ENCODE results near the gene NMU.
A peak's percentile ranks its signal among the peaks of the same experiment; 100 is the strongest.
"Not testable (repeated sequence)": the region's sequence is repeated elsewhere in the genome, so short reads cannot be mapped to it uniquely, and the experiment has no call there.

Gene NMU

DNA sequence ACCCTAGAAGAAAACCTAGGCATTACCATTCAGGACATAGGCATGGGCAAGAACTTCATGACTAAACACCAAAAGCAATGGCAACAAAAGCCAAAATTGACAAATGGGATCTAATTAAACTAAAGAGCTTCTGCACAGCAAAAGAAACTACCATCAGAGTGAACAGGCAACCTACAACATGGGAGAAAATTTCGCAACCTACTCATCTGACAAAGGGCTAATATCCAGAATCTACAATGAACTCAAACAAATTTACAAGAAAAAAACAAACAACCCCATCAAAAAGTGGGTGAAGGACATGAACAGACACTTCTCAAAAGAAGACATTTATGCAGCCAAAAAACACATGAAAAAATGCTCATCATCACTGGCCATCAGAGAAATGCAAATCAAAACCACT lies 12.0 kb downstream of the NMU start:
- not testable (repeated sequence) for DNase-seq (ENCODE audit: low spot score)

DNA sequence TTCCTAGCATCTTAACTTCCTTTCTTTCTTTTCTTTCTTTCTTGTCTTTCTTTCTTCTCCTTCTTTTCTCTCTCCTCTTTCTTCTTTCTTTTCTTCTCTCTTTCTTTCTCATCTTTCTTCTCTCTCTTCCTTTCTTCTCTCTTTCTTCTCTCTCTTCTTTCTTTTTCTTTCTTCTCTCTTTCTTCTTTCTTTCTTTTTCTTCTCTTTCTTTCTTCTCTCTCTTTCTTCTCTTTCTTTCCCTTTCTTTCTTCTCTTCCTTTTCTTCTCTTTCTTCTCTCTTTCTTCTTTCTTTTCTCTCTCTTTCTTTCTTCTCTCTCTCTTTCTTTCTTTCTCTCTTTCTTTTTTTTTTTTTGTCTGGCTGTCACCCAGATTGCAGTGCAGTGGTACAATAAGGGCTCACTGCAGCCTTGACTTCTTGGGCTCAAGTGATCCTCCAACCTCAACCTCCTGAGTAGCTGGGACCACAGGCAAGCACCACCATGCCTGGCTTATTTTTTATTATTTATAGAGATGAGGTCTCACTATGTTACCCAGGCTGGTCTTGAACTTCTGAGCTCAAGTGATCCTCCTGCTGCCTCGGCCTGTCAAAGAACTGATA lies 17.5 kb downstream of the NMU start:
- DNase-seq (ENCODE audit: low spot score) = no peak

DNA sequence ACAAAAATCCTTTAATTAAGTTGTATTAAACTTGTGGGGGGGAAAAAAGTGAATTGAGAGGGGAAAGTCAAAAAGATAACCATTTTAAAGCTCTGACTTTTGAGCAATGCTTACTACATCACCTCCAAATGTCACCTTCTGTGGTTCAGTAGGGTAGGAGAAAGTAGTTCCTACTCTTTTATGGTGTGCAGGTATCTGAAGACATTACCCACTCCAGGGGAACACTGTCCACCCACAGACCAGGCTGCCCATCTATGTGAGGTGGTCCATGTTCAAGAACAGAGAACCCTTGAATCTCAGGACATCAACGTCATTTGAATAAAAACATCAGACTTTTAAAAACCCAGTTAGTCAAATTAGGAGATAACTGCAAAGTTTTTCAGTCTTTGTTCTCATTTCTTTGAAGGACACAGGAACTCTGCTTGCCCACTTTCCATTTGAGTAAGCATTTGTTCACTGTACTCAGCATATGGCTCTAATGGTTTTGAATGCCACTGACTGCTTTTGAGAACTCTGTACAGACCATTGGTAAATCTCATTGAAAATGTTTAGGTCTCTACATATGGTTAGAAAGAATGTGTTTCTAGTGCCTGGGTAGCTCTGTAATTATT lies 18.4 kb downstream of the NMU start:
- DNase-seq (ENCODE audit: low spot score) = no peak

DNA sequence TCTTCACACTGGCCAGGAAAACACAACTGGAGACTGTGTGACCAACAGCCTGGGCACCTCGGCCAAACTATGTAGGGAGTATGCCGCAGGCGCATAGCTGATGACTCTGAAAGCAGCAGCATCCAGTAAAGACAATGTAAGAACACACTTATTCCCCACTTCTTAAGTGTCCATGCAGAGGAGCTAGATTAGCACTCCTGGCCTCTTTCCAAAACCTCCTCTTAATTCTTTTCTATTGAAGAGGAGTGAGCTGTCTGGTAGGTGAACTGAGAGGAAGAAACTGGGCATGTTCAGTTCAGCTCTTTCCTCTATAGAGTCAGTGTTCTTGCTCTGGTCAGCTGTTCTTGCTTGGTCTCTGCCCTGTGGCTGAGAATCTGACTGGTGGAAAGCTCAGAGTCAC lies 21.1 kb downstream of the NMU start:
- no peak for DNase-seq (ENCODE audit: low spot score)

DNA sequence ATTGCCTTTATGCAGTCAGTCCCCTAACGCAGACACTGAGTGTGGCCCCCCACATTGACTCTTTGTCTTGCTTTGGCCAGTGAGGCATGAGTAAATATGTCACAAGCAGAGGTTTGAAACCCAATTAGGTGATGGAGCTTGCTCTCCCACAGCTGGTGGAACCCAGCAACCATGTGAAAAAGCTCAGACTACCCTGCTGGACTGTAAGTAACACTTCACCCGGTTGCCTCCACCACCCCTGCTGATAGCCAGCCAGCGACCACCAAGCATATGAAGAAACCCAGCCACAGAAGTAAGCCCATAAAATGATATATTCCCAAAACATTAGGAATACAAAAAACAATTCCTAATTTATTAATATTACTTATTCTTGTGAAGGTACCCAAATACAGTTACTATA lies 22.5 kb downstream of the NMU start:
- DNase-seq (ENCODE audit: low spot score) = no peak

DNA sequence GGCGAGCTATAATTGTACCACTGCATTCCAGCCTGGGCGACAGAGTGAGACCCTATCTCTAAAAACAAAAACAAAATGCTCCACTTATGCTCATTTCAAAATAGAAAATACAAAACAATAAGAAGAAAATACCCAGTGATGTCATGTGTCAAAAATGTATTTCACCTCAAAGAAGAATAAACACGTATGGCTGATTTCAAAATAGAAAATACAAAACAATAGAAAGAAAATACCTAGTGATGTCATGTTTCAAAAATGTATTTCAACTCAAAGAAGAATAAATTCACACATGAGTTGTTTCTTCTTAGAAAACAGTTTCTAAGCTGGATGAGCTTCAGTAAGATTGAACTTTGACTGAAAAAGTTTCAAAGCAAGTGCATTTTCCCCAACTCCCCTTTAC lies 23.8 kb downstream of the NMU start:
- DNase-seq (ENCODE audit: low spot score) = no peak

DNA sequence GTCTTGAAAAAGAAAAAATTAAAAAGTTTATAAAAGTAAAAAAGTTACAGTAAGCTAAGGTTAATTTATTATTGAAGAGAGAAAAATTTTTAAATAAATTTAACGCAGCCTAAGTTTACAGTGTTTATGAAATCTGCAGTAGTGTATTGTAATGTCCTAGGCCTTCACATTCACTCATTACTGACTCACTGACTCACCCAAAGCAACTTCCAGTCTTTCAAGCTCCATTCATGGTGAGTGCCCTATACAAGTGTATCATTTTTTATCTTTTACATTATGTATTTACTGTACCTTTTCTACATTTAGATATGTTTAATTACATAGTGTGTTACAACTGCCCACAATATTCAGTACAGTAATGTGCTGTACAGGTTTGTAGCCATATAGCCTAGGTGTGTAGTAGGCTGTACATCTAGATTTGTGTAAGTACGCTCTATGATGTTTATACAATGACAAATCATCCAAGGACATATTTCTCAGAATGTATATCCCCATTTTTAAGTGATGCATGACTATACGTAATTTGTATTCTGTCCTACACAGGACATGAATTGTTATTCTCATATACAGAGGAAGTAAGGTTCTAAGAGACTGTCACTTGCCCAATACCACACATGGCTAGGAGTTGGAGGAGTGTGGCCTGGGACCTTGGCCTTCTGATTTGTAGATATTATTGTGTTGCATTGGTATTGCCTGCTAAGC lies 24.6 kb downstream of the NMU start:
- no peak for DNase-seq (ENCODE audit: low spot score)

DNA sequence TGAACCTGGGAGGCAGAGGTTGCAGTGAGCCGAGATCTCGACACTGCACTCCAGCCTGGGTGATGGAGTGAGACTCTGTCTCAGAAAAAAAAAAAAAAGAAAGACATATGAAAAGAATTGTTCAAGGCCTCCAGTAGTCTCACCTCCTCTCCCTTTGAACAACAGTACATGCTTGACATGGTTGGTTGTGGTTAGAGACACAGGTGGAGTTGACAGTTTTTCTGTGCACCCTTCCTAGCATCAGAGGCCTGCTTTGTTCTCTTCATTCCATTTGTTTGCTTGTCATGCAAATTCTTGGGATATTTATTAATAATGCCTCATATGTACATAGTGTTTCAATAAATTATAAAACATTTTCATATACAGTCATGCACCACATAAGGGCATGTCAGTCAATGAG lies 25.7 kb downstream of the NMU start:
- DNase-seq (ENCODE audit: low spot score) = no peak

DNA sequence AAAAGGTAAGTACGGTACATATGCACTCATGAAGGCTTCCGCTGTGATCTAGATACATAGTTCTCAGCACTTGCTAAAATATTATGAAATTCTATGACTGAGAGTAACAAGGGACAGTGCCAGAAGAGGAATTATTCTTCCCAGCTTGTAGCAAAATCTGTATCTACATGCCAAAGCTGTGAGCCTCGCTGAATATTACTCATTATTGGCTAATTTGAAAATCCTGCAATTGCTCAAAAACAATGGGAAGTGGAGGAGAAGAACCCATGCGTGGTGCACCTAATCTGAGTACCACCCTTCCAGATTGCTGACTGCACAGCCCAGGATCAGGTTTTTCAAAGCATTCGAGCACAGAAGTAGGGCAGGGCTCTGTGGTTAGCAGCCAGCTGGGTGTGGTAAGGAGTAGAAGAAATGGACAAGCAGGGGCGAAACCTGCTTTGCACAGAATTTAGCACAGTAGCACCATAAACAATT lies 26.7 kb downstream of the NMU start:
- DNase-seq (ENCODE audit: low spot score) = no peak

DNA sequence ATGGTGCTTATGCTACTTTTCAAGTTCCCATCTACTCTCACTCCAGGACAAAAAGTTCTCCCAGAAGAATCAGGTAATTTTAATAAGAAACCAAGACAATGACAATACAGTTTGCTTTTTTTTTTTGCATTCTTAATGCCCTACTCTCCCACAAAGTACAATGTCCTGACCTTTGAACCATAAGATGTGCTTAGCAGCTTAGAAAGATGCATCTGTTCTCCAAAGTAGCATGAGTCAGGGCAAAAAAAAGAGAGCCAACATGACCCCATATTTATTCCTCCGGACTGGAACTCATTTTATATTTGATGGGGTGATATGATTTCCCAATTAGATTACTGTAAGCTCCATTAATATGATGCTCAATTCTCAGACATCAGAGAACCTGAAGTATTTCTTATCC lies 27.5 kb downstream of the NMU start:
- DNase-seq (ENCODE audit: low spot score) = no peak

DNA sequence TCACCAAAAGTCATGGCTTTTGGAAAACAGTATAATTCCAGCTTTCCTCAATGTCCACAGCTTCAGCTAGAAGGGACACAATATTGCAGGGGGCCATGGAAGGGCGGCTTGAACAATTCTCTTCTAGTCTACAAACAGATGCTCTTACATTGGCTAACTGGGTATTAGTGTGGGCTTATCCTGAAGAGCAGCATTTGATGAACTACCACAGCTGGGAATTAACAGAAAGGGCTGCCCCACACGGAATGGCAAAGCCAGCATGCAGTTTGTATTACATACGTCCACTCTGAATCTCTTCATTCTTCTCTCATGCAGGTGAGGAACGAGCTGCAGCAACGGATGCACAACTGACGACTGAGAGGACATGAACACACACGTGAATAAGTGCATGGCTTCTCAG lies 31.1 kb downstream of the NMU start:
- no peak for DNase-seq (ENCODE audit: low spot score)

DNA sequence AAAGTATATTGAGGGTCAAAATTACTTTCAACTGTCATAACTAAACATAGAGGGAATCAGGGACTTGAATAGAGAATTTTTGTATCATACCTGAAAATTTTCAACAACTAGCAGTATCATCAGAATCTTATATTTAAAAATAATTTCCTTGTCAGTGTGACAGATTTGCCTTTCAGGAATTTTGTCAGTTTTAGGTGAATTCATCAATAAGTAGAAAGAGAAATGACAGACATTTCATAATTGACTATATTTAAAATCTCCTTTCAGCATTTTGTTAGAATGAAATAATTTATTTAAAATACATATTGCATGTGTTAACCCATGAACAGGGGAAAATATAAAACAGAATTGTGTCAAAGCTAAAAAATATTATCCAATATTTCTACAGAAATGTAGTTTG lies 35.5 kb downstream of the NMU start:
- DNase-seq (ENCODE audit: low spot score) = no peak

DNA sequence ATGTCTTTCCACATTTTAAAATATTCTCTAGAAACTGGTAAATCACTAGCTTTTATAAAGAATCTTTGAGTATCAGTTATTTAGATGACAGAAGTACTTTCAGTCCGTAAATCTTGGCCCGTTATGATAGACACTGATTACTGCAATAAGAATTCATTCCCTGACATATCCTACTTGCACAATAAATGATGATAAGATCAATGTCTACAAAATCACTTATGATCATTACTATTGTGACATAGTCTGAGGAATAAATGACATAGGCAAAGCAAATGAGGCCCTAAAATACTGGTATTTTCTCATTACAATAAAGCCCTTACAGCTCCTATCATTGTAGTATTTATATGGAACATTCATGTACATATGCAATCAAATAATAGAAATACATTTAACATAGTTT lies 37.5 kb downstream of the NMU start:
- no peak for DNase-seq (ENCODE audit: low spot score)

DNA sequence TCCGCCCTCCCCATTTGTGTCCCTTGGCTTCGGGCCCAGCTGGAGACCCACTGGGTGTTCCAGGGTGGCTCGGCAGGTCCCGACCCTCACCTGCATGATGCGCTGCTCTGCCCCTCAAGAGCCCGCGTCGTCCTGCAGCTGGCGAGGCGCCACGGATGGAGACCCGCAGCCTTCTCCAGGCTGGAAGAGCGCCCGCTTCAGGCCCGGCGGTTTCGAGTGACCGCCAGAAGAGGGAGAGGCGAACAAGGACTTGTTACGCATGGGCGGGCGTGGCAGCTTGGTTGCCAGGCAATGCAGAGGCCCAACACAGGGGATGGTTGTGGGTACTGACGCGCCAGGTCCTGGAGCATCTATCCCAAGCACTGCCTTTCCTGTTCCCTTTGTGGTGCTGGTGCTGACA lies 44.1 kb downstream of the NMU start, which contains the start of gene PDCL2:
TSS of gene PDCL2 (minus strand) at position 232 of the 400 bp plus-strand sequence. CDS start at position 96, 136 bp downstream.
- no peak for DNase-seq (ENCODE audit: low spot score)

DNA sequence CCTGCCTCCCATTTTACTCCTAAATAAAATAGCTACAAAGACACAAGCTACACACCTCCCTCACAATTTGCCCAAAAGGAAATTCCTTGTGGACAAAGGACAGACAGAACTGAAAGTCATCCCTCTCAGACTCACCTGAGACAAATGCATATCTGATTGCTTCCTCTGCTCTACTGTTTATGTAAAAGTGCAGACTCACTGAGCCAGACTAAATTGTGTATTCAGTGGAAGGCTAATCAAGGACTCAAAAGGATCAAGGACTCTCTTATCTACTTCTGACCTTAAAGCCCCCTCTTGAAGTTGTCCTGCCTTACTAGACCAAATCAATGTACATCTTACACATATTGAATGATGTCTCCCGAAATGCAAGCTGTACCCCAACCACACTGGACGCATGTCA lies 47.9 kb downstream of the NMU start:
- no peak for DNase-seq (ENCODE audit: low spot score)

DNA sequence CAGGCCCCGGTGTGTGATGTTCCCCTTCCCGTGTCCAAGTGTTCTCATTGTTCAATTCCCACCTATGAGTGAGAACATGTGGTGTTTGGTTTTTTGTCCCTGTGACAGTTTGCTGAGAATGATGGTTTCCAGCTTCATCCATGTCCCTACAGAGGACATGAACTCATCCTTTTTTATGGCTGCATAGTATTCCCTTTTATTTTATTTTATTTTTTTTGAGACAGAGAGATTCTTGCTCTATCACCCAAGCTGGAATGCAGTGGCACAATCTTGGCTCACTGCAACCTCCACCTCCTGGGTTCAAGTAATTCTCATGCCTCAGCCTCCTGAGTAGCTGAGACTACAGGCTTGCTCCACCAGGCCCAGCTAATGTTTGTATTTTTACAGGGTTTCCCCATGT lies 53.3 kb downstream of the NMU start:
- not testable (repeated sequence) for DNase-seq (ENCODE audit: low spot score)

DNA sequence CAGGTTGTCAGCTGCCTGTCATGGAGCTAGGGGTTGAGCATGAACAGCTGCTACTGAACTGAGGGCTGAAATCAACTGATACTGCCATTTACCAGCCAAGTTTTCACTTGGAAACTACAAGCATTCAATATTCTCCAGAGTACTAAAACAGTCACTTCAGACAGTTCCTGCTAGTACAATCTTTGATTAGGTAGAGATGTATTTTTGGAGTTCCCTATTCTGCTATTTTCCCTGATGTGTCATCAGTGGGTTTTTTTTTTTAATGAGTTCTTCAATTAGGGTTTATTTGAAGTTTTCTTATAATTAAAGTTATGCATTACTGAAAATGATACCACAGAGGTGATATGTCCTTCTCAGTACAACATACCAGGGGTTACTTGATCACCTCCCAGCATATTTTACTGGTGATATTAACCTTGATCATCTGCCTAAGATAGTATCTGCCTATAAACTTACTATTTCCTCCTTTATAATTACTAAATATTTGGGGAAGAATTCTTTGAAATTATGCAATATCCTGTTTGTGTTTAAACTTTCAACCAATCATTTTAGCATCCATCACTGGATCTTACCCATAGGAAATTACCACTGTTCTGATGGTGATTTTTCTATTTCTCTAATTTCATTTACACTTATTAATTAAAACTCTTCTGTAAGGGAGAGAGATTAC lies 57.6 kb downstream of the NMU start:
- no peak for DNase-seq (ENCODE audit: low spot score)

DNA sequence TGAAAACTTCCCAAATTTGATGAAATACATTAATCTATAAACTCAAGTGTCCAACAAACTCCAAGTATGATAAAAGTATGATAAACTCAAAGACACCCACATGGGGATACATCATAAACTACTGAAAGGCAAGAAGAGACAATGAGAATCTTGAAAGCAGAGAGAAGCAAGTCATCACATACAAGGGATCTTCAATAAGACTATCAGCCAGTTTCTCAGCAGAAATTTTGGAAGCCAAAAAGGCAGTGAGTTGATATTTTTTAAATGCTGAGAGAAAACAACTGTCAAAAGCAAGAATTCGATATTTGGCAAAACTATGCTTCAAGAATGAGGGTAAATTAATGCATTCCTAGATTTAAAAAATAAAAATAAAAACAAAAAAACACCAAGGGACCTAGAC lies 60.6 kb downstream of the NMU start:
- no peak for DNase-seq (ENCODE audit: low spot score)

DNA sequence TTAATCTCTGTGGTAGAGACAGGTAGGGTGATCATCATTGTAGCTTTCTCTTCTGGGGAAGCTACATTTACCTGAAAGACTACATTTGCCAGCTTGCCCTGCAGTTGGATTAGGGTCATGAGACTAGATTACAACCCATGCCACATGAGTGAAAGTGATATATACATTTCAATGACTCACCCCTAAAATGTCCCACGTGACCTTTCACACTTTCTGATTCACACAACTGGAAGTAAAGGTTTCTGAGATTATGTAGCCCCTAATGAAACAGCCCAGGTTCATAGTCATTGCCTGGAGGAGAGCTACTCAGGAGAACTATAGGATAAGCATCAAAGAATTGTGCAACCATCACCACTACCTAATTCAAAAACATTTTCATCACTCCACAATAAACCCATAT lies 61.8 kb downstream of the NMU start:
- no peak for DNase-seq (ENCODE audit: low spot score)

DNA sequence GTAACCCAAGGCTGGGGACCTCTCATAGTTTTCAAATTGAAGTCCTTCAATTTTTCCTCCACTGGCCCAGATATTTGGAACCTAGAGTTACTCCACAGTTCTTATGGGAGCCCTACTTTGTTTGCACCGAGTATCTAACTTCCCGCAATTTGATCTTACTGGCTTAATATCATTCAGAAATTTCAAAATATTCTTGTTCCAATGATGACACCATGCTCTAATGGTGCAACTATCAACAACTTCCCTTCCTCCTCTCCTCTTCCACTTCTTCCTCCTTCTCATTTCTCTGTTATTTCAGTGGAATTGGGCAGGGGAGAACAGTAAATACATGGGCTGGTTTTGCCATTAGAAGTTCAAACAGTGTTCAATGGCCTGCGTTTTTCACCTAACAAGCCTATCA lies 64.3 kb downstream of the NMU start:
- no peak for DNase-seq (ENCODE audit: low spot score)

DNA sequence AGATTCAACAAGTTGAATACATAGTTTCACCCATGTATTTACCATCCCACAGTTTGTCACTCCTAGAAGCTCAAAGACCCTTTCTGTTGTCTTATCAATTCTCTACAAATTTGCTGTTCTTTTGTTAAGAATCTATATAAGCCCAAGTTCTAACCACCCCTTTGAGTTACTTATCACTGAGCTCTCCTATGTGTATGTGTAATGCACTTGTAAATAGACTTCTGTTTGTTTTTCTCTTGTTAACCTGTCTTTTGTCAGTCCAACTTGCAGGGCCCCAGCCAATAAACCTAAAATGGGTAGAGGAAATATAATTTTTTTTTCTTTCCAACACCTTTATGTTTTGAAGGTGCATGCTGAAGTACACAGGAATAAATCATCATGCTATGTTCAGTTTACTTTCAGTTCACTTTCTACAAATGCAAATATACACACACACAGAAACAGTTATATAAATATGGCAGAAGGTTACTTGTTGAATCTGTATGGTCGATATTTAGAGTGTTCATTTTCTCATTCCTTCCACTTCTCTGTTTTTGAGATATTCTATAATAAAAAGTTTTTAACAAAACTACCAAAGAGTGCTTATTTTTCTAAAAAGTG lies 67.1 kb downstream of the NMU start:
- no peak for DNase-seq (ENCODE audit: low spot score)

DNA sequence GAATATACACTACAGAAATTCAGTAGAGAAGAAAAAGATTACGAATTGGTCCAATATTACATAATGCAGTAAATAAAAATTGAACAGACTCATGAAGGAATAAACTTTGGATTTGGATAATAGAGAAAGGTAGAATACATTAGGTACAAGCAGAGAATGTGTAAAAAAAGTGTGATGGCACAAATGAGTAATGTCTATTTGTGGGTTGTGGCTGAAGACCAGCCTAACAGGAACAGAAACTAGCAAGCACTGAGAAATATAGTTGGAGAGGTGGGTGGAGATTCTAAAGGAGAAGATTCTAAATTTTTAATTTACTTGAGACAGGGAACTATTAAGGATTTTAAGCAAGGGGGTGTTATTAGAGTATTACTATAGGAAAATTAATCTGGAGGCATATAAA lies 74.2 kb downstream of the NMU start:
- DNase-seq (ENCODE audit: low spot score) = peak; percentile 80

DNA sequence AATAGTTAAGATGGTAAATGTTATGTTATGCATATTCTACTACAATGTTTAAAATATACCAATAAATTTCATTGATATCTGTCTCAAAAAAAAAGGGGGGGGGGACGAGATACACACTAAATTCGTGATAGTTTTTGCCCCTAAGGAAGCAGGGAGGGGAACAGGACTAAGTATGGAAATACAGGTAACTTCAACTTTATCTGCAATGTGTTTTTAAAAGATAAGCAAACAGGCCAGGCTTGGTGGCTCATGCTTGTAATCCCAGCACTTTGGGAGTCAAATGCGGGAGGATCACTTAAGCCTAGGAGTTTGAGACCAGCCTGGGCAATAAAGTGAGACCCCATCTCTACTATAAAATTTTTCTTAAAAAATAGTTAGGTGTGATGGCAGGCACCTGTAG lies 76.0 kb downstream of the NMU start:
- no peak for DNase-seq (ENCODE audit: low spot score)
